GM12891 (cell line): Measurements from ENCODE around the gene PPFIA3.

Source experiments
- POLR2A ChIP-seq: IDR thresholded peaks from 2 replicates; pipeline ENCODE4 v1.6.1; 2011; ENCODE audit warnings: low read depth, low read length, control low read depth
- POU2F2 ChIP-seq: IDR thresholded peaks from 2 replicates; pipeline ENCODE4 v1.6.1; 2011; ENCODE audit warnings: low read depth, mild to moderate bottlenecking, control low read depth, low read length, moderate library complexity
- SPI1 ChIP-seq: IDR thresholded peaks from 2 replicates; pipeline ENCODE4 v1.6.1; 2011; ENCODE audit warnings: low read depth, low read length, control low read depth
- TAF1 ChIP-seq: IDR thresholded peaks from 2 replicates; pipeline ENCODE4 v1.6.1; 2011; ENCODE audit warnings: low read depth, low read length, control low read depth

DNA sequence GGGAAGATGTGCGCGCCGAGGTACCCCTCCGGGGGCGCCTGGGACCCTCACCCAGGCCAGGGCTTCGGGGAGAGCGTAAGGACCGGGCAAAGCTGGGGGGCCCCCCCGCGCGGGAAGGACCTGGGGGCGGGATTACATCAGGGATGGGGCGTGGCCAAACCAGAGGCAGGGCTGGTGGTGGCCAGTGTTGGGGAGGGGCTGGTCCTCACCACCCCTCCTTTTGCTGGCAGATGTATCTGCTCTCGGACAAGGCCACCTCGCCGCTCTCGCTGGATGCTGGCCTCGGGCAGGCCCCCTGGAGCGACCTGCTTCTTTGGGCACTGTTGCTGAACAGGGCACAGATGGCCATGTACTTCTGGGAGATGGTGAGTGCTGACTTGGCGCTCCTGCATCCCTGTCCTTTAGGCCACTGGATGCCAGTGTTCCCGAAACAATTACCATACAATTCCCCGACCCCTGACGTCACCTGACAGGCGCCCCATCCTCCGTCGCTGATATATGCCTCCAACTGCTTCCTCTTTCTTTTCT lies 63.6 kb downstream of the PPFIA3 start:
- TF ChIP-seq POLR2A = no peak
- TF ChIP-seq TAF1 = no peak
- no peak for TF ChIP-seq POU2F2
- no peak for TF ChIP-seq SPI1
